SU-DHL-6 (cell line): Measurements from ENCODE around the gene TOX2.

Experiments used
- H2AFZ ChIP-seq: fragments of 200-600 bp; sonication (generic); 2 replicates; pipeline ENCODE4 v1.6.1; 2014; ENCODE audit warnings: low read depth, mild to moderate bottlenecking, moderate library complexity, mixed read lengths, antibody characterized with exemption, low read length; ENCODE audit not compliant: severe bottlenecking
- H3F3A ChIP-seq: fragments of 200-600 bp; shearing (Covaris generic); 2 replicates; pipeline ENCODE4 v1.6.0; 2016; ENCODE audit warnings: antibody characterized with exemption, mild to moderate bottlenecking; ENCODE audit not compliant: insufficient read depth
- H3K27ac ChIP-seq: fragments of 200-600 bp; sonication (generic); 2 replicates; pipeline ENCODE4 v1.5.1; 2016; ENCODE audit warnings: low read depth, mild to moderate bottlenecking, low read length, moderate library complexity, mixed read lengths
- H3K27me3 ChIP-seq: fragments of 200-600 bp; sonication (generic), shearing (Covaris generic); 2 replicates; pipeline ENCODE4 v1.6.0; 2014; ENCODE audit warnings: mild to moderate bottlenecking, low read length
- H3K36me3 ChIP-seq: fragments of 200-600 bp; sonication (generic); 2 replicates; pipeline ENCODE4 v1.6.1; 2014; ENCODE audit warnings: mild to moderate bottlenecking, low read length, mixed read lengths
- H3K4me2 ChIP-seq: fragments of 300-600, 200-600 bp; shearing (Covaris generic), sonication (generic); 2 replicates; pipeline ENCODE4 v1.6.0; 2014; ENCODE audit warnings: low read length, low read depth, mild to moderate bottlenecking; ENCODE audit not compliant: poor library complexity, severe bottlenecking
- H3K4me3 ChIP-seq: fragments of 200-600 bp; sonication (generic); 2 replicates; pipeline ENCODE4 v1.5.1; 2014; ENCODE audit warnings: antibody characterized with exemption, low read length, mild to moderate bottlenecking, mixed read lengths; ENCODE audit not compliant: insufficient read depth, poor library complexity, severe bottlenecking
- H3K79me2 ChIP-seq: fragments of 200-600 bp; sonication (generic); 2 replicates; pipeline ENCODE4 v1.6.1; 2014; ENCODE audit warnings: mild to moderate bottlenecking, low read length, moderate library complexity; ENCODE audit not compliant: insufficient read depth
- H3K9ac ChIP-seq: fragments of 200-600 bp; sonication (generic); 2 replicates; pipeline ENCODE4 v1.7.0; 2014; ENCODE audit warnings: mild to moderate bottlenecking, low read length
- H3K9me2 ChIP-seq: fragments of 200-600 bp; sonication (generic); replicated peaks from 2 replicates; pipeline ENCODE4 v1.6.1; 2014; ENCODE audit warnings: low read length; ENCODE audit not compliant: insufficient read depth
- H3K9me3 ChIP-seq: fragments of 200-600 bp; sonication (generic); 2 replicates; pipeline ENCODE4 v1.6.1; 2014; ENCODE audit warnings: low read length, mixed read lengths; ENCODE audit not compliant: insufficient read depth
- H4K20me1 ChIP-seq: fragments of 200-600 bp; sonication (generic); 2 replicates; pipeline ENCODE4 v1.6.1; 2014; ENCODE audit warnings: low read depth, mild to moderate bottlenecking, antibody characterized with exemption, low read length, moderate library complexity, mixed read lengths
- CTCF ChIP-seq: fragments of 200-600 bp; sonication (generic); IDR thresholded peaks from one replicate; pipeline ENCODE4 v1.5.1; 2017; ENCODE audit warnings: antibody characterized with exemption, mild to moderate bottlenecking, low read length, moderate library complexity; ENCODE audit not compliant: insufficient read depth, poor library complexity, severe bottlenecking
- EZH2phosphoT487 ChIP-seq: fragments of 200-600 bp; sonication (generic), shearing (Covaris generic); conservative IDR thresholded peaks from 2 replicates; pipeline ENCODE4 v1.6.1; 2018; ENCODE audit warnings: mild to moderate bottlenecking, antibody characterized with exemption, low read length, moderate library complexity, mixed read lengths

Gene TOX2

GRCh38 chr20:44071057-44071456 is 156.4 kb downstream of the TOX2 start:
- H3K9me3 ChIP-seq: no peaks in the 10 kb centered on the region
- no peak overlapping the region for H3K27ac ChIP-seq
- H3K4me3 ChIP-seq: no peak overlapping the region
- TF ChIP-seq CTCF (no peak), EZH2phosphoT487 (no peak)
- H2AFZ ChIP-seq: no peak overlapping the region
- no peaks in the 10 kb centered on the region for H4K20me1 ChIP-seq
- H3F3A ChIP-seq: no peaks in the 10 kb centered on the region
- H3K79me2 ChIP-seq: no peaks in the 10 kb centered on the region
- H3K9ac ChIP-seq: no peak overlapping the region
- no peak overlapping the region for H3K4me2 ChIP-seq
- H3K9me2 ChIP-seq: no peaks in the 10 kb centered on the region
- no peaks in the 10 kb centered on the region for H3K36me3 ChIP-seq
- no peaks in the 10 kb centered on the region for H3K27me3 ChIP-seq

- no peak overlapping the region for H3K9ac ChIP-seq
- no peaks in the 10 kb centered on the region for H3K79me2 ChIP-seq
- no peaks in the 10 kb centered on the region for H3F3A ChIP-seq
- H4K20me1 ChIP-seq: no peaks in the 10 kb centered on the region
- TF ChIP-seq EZH2phosphoT487: no peak
- H3K4me3 ChIP-seq: no peak overlapping the region
- no peaks in the 10 kb centered on the region for H3K27me3 ChIP-seq
- no peak overlapping the region for H3K27ac ChIP-seq
- no peaks in the 10 kb centered on the region for H3K9me2 ChIP-seq
- no peak overlapping the region for H3K4me2 ChIP-seq
- H3K36me3 ChIP-seq: no peaks in the 10 kb centered on the region
- no peak overlapping the region for H2AFZ ChIP-seq
- H3K9me3 ChIP-seq: no peaks in the 10 kb centered on the region
Observed at GRCh38 chr20:44071526-44072111, 157.0 kb downstream of the TOX2 start.

- H2AFZ ChIP-seq: no peak overlapping the region
- TF ChIP-seq EZH2phosphoT487 (no peak), CTCF (no peak)
- H3K27ac ChIP-seq: no peak overlapping the region
- H3K9me3 ChIP-seq: no peaks in the 10 kb centered on the region
- H3K4me3 ChIP-seq: no peak overlapping the region
- H4K20me1 ChIP-seq: no peaks in the 10 kb centered on the region
- H3K9ac ChIP-seq: no peak overlapping the region
- H3K79me2 ChIP-seq: no peaks in the 10 kb centered on the region
- no peaks in the 10 kb centered on the region for H3K36me3 ChIP-seq
- no peaks in the 10 kb centered on the region for H3K9me2 ChIP-seq
- H3K4me2 ChIP-seq: no peak overlapping the region
- H3K27me3 ChIP-seq: no peaks in the 10 kb centered on the region
- no peaks in the 10 kb centered on the region for H3F3A ChIP-seq
Observed at GRCh38 chr20:44072384-44072783, 157.7 kb downstream of the TOX2 start.

- H2AFZ ChIP-seq: no peak overlapping the region
- no peak for TF ChIP-seq EZH2phosphoT487
- TF ChIP-seq CTCF: no peak
- no peak overlapping the region for H3K4me2 ChIP-seq
- H3K27ac ChIP-seq: no peak overlapping the region
- H4K20me1 ChIP-seq: no peaks in the 10 kb centered on the region
- no peaks in the 10 kb centered on the region for H3F3A ChIP-seq
- no peak overlapping the region for H3K4me3 ChIP-seq
- no peaks in the 10 kb centered on the region for H3K9me3 ChIP-seq
- no peaks in the 10 kb centered on the region for H3K36me3 ChIP-seq
- H3K79me2 ChIP-seq: no peaks in the 10 kb centered on the region
- no peaks in the 10 kb centered on the region for H3K9me2 ChIP-seq
- H3K27me3 ChIP-seq: no peaks in the 10 kb centered on the region
- H3K9ac ChIP-seq: no peak overlapping the region
Observed at GRCh38 chr20:44073011-44073674, 158.5 kb downstream of the TOX2 start.
